NK-92 treated with Interleukin-12 subunit alpha and Interleukin-12 subunit beta, amount 100 ng/mL, for 24 hours (cell line): Measurements from ENCODE around the gene GCK.
"Not testable (repeated sequence)": the region's sequence is repeated elsewhere in the genome, so short reads cannot be mapped to it uniquely, and the experiment has no call there.

ENCODE experiments used
- DNase-seq: peaks from one replicate; lab custom pipeline; 2025; lab: John Stamatoyannopoulos, UW

GCK gene

DNA sequence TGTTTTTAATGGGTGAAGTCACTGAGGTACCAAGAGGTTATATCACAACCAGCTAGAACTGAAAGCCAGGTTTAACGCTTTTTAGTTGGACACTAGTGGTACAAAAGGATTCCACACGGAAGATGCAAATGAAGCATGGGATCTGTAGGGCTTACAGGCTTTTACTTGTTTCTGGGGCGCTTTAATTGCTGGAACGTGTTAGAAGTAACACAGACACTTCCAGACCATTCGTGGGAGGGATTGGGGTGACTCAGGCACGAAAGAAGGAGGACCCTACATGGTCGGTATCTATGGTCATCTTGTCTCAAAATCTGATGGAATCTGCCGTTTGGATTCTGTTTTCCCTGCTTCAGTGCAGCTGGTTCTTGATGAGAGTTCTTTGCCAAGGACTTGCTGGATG lies 12.6 kb upstream of the GCK start:
- no peak for DNase-seq

DNA sequence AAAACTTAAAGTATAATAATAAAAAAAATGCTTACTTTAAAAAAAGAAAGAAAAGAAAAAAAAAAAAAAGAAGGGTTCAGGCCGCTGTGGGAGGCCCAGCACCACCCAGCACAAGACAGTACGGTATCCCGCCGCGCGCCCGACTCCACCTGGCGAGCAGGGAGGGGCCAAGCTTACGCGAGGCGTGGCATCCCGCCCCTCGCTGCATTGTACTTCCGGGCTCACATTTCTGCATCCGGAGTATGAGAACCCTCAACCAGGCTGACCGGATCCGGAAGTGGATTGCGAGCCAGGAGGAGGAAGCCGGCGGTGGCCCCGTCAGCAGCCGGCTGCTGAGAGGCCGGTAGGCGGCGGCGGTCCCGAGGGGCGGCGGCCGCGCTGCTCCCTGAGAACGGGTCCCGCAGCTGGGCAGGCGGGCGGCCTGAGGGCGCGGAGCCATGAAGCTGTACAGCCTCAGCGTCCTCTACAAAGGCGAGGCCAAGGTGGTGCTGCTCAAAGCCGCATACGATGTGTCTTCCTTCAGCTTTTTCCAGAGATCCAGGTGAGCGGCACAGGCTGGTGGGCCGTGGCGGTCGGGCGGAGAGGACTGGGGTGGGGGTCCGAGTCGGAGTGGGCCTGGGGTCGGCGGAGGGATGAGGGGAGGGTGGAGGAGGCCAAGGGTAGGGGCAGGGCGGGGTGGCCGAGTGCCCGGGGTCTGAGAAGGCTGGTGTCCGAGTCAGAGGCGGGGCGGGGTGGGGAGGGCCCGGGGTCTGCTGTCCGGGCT lies 11.6 kb upstream of the GCK start, which contains the start of gene YKT6:
YKT6 (plus strand) TSS at position 280 of the 763 bp plus-strand sequence; CDS start at position 438, 158 bp downstream.
- DNase-seq: peak; percentile 88

DNA sequence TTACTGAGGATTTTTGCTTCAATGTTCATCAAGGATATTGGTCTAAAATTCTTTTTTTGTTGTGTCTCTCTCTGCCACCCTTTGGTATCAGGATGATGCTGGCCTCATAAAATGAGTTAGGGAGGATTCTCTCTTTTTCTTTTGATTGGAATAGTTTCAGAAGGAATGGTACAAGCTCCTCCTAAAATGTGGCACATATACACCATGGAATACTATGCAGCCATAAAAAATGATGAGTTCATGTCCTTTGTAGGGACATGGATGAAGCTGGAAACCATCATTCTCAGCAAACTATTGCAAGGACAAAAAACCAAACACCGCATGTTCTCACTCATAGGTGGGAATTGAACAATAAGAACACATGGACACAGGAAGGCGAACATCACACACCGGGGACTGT lies 10.9 kb upstream of the GCK start:
- not testable (repeated sequence) for DNase-seq

DNA sequence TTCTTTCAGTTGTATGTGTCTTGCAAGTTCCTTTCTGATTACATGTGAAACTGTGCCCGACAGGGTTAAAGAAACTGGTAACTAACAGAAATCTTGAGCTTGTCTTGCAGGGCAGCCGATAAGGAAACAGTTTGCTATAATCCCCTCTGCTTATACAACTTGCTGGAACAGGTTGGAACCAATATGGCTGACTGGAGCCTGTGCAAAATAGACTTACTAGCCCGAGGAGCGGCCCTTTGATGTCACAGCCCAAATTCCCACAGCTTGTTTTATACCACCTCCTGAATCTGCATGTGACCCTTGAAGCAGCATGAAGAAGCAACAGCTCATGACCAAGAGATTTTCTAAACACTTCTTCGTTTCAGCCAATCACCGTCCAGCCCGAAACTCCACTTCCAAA lies 8.2 kb upstream of the GCK start:
- DNase-seq: no peak

DNA sequence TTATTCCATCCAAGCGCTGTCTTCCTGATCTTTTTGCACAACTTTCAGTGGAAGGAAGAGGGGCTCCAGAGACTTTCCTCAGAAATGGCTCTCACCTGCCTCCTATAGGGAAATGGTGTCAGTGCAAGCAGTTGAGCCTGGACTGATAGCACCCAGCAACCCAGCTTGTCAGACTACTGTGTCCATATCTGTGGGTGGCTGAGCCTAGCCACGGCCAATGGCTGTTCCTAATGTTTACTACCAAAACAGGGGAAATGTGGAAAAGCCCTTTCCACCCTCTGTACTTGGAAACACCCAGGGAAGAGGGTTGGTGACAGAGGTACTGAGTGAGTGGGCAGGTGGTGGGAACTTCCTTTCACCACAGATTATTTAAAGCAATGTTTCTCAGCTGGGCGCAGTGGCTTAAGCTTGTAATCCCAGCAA lies 7.2 kb upstream of the GCK start:
- DNase-seq: no peak

DNA sequence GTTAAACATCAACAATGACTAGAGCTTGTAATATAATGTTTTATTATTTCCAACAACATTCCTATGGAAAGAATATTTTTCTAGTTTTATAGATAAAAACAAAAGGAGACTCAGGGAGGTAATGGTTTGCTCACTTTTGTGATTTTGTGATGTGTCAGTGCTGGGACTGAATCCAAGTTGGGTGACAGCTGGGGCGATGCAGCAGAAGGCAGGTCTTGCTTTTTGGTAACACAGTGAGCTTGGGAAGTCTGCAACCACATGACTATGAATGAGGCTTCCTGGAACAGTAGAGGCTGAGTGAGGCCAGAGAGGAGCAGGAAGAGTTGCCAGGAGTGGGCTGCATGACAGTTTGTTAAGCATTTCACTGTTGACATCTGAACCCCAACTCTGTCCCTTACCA lies 6.7 kb upstream of the GCK start:
- no peak for DNase-seq

DNA sequence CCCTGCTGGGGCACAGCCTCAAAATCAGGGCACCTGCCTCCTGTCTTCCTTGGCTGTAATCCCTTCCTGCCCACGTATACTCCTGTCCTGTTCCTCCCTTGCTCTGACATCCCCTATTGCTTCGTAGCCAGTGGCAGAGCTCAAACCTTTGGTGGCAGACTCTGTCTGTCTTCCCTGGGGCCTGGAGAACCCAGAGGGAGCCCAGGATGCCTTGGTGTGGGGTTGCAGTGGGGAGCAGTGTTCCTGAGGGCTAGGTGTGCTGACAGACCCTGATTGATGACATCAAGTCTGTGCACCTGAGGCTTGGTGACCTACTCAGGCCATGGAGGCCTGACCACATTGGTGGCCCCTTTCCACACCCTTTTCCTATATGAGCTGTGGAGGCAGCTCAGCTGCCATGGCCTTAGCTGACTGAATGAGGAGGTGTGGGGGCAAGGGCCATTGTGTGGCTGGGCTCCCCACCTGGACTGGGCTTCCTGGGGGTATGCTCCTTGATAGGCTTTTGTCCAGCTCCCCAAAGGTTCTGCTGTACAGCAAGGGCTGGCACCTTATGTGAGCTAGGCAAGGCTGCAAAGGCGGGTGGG lies 5.4 kb upstream of the GCK start:
- no peak for DNase-seq

DNA sequence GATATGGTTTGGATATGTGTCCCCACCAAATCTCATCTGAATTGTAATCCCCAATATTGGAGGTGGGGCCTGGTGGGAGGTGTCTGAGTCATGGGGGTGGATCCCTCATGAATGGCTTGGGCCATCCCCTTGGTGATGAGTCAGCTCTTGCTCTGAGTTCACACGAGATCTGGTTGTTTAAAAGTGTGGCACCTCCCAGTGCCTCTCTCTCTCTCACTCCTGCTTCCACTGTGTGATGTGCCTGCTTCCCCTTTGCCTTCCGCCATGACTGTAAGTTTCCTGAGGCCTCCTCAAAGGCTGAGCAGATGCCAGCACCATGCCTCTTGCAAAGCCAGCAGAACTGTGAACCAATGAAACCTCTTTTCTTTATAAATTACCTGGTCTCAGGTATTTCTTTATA lies 4.8 kb upstream of the GCK start:
- no peak for DNase-seq

DNA sequence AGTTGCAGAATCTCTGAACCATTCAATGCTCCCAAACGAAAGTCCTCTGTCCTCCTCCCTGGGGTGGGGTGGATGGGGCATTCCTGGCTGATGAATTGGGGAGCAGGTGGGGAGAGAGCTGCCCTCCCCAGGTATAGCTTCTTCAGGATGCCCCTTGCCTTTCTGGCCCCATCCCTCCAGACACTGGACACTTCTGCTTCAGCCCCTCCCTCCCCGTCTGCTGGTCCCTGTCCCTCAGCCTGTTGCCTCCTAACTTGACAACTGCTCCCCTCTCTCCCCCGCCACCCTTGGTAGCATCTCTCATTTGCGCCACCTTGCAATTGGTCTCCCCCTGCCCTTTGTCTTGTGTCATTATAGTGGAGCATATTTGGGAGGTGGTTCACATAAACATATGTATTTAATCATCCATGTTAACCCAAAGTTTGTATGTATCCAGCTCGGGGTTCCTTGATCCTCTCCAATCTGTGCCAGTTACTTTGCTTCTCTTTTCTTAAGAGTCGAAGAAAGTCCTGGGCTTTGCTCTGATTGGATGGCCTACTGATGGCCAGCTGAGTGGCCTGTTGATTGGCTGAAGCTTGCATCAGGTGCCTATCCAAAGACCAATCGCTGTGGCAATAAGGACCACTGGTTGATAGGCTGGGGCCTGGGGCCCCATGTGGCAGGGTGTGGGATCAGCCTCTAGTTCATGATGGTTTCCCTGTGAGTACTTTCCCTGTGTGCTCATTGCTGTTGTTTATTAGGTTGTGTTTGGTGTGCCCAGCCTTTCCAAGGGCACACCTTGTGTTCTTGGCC lies 4.0 kb upstream of the GCK start:
- DNase-seq: no peak

DNA sequence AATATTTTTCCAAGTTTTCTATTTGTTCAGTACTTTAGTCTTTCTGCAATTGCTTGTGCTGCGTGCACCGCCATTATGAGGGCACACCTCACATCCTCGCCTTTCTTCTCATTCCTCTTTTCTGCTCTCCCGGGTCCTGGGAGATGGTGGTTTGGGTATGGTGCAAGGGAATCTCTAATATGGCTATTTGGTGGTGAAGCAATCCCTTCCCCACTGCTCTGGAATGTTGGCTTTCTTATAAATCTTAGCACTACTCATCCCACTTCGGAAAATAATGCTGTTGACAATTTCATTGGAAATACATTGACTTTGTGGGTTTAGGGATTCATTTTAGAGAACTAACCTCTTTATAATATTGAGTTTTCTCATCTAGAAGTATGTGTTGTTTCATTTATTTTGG lies 1.9 kb upstream of the GCK start:
- DNase-seq: no peak

DNA sequence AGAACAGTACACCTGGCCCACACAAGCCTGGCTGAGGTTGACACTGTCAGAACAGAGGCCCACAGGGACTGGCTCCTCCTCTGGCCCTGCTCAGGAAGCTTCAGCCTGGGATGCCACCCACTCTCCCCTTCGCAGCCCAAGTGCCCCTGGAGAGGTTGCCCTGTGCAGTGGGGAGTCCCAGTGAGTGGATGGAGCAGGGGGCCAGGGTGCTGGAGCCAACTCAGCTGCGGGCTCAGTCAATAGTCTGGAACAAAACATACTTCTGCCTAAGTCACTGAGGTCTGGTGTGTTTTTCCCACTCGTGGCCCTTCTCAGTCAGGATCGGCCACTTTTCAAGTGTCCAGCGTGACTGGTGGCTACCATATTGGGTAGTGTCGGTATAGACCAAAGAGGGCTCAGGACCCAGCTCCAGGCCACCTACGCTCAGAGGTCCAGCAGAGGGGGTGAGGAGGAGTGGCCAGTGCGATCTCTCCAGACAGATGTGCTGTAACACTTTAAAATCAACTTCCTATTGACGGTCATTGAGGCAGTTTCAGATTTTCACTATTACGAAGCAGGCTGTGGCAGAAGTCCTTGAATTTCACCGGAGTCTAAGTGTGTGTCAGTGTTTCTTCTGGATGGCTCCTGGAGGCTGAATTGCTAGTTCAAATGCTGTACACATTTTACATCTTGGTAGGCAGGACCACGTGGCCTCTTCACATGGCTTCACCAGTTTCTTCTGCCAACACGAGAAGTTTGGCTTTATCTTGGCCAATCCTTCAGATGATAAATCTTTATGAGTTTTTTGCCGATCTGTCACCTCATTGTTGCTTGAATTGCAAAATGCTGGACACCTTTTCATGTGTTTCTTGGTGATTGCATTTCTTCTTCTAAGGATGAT lies 994 bp upstream of the GCK start:
- no peak for DNase-seq

DNA sequence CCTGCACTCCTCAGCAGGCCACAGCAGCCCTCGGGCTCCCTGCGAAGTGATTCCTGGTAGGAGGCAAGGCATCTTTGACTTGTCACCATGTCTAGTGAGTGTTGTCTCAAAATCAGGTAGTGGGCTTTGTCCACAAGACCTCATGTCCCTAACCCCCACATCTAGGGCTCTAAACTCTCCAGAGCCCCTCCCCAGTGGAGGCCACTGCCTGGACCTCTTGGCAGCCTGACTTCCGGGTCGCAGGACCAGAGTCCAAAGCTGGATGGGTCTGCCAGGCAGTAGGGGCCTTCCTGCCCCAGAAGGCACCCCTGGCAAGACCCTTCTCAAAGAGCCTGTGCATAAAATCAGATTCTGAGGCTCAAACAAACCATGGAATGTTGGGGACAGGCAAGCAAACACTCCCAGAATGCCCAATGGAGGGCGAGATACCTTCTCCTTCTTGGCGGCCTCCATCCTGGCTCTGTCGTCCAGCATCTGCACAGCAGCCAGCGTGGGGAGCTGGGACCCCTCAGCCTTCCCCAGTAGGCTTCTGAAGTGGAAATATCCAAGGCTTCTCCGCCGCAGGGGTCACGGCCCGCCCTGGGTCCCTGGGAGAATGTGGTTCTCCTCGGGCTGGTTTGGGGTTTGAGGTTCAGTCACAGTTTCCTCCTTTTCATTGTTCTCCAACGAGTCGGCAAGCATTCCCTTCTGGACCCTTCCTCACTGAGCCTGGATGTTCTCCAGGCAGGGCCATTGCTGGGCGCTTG lies 586 bp downstream of the GCK start:
- no peak for DNase-seq

DNA sequence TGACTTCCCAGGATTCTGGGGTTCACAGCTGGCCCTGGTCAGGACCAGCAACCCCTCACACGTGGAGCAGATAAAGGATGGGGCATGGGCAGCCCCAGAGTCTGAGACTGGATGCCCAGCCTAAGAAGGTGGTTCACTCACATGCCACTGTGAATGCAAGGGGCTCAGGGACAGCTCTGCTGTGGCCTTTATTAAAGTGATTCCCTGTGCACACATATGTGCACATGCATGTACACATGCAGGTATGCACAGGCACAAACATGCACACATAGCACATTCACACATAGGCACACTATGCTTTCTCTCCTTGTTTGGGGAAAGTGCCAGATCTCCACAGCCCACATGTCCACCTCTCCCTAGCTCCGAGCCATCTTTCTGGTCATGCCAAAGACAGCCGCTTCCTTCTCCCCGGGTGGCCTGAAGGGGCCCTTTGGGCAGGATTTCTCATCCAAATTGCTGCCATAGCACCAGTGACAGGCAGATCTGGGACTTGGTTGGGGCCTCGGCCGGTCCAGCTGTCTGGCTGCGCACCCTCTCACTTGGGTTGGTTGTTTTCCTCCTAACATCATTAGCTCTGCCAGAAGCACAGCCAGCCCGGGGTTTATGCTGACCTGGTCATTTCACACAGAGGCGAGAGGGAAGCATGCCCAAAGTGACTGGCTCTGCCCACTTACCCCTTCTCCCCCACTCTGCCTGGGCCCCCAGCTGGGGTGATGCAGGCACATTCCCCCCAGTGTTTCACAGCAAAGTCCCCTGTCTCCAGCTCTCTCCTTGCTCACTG lies 1.4 kb downstream of the GCK start:
- no peak for DNase-seq

DNA sequence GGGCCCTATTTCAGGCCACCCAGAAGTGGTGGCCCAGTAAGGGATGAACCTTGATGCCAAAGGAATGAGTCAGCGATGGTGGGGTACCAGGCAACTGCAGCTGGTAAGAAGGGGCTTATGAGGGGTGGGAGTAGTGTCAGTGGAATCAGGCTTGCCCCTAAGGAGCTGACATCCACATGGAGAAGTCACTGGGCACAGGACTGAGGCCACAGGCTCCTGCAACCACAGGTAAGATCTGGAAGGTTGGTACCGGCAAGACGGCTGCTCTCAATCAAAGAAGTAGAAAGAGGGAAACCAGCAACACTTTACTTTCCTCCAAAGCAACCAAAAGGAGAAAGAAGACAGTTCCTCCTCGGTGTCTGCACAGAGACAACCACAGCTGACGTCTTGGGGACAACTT lies 2.5 kb downstream of the GCK start:
- no peak for DNase-seq

DNA sequence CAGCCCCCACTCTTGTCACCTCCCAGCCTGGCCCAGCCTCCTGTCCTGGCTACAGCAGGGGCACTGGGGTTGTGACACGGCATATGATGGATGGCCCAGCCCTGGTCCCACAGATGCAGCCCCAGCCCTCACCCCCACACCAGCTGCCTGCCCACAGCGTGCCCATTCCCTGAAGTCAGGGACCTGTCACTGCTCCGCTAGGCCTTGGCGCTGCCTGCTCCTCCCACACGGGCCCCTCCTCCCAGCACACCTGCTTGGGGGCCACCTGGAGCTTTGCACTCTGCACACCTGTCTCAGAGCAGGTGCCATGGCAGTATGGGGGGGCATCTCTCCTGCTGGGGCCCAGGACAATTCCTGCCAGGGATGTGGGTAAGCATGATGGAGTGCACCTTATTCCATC lies 3.5 kb downstream of the GCK start:
- no peak for DNase-seq

DNA sequence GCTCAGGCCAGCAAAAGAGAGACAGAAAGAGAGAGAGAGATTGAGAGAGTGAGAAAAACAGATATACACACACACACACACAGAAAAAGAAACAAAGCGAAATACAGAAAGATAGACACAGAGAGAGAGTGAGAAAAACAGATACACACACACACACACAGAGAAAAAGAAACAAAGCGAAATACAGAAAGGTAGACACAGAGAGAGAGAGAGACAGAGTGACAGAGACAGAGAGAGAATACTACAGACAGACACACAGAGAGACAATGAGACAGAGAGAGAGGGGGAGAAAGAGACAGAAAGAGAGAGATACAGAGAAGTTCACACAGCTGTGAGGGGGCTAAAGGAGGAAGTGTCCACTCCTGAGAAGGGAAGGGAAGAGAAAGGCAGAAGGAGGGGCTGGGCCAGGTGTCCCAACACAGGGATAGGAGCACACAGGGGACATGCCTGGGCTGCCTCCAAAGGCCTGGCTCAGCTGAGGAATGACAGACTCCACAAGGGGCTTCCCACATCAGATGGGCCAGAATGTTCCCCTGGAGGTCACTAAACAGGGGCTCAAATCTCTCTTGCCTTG lies 4.3 kb downstream of the GCK start:
- DNase-seq: no peak

DNA sequence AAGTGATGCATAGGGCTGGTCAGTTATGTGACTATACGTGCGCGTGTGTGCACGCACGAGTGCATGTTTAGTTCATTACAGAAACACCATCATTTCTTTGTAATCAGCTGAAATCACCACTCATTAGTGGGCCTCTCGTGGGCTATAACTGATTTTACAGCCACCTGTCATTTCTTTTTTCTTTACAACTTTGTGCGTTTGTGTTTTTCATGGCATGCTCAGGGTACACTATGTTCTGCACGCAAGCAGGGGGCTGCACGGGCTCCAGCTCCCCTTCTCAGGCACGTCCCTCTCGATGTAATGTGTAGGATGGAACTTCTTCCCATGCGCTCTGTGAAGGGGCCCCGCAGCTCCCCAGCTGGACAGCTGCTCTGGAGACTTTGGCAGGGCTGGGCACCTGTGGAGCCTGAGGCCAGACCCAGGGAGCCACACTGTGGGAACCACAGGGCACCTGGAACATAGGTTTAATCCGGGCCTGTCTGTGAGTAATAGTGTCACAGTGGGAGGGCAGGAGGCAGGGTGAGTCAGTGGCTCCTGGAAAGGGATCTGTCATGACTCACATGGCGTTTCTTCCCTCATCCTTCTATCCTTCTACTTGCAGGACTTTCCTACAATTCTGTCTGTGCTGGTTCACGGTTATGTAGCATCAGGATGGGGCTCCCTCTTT lies 4.9 kb downstream of the GCK start:
- DNase-seq: no peak

DNA sequence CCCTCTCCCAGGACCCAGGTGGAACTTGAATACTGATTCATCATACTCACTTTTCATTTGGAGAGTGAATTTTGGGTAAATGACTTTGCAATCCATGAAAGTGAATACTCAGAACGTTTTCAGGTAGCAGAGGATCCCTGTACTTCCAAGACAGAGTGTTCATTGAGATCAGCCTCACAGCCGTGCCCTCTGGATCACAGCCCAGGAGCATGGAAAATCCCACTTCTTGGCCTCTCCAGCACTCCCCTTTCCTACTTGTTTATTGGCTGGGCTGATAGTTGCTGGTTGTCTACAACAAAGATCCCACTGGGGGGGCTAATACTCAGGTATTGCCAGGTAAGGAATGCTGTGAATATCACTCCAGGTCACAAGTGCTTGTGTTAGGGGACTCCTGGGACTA lies 5.9 kb downstream of the GCK start:
- no peak for DNase-seq

DNA sequence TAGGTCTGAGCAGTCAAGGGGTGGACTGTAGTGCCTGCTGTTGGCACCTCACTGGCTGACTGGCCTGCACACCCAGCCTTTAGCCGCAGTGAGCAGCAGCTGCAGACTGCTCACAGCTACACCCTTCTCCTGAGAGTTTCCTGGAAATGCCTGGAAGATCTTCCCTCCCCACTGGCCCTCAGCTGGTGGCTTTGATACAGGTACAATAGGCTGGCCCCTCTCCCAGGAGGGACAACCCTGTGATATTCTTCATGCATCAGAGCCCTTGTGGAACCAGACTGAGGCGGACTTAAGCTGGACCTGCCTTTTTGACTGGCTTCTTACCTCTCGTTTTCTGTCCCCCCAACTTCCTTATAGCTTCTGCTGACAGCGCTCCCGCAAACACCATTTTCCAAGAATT lies 6.4 kb downstream of the GCK start:
- DNase-seq: no peak

DNA sequence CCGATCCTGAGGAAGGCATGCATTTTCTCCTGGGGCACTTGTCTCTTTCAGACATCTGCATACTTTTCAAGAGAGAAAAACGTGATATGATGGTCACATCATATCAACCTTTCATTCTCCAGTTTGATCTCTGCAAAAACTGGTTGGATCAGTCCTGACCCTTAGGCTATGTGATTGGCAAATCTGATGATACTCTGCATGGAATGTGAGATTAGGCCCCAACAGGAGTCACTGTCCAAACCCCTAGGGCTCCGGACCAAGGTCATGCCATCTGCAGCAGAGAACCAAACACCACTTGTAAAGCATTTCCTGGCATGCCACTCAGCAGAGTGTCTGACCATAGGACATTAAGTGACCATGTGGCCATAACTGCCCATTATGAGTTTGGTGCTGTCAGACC lies 8.6 kb downstream of the GCK start:
- DNase-seq: no peak
